Right lung (tissue), 5 donors: ENCODE measurements around the gene UNCX. TPM values are rescaled to one million over a fixed set of nuclear protein-coding genes. Genes with fewer than 3 reads are reported as not detected.

Experiments used
- DNase-seq, 2 donors: peaks; one replicate each; pipeline ENCODE4 v3.0.0-alpha.2; 2013
- polyA plus RNA-seq, 5 donors: library from polyadenylated mRNA; unstranded; fragments of 120-200 nt; gene quantifications; one replicate each; pipeline versions ENCODE4 v1.2.1 to v1.2.3, GENCODE V29; 2013; ENCODE audit warnings: inconsistent platforms in 1 of 5, low replicate concordance in 1 of 5; ENCODE audit not compliant: insufficient read length in 5 of 5, insufficient read depth in 1 of 5

UNCX gene
- polyA plus RNA-seq, 5 donors, result not detected

- no peak for DNase-seq
Observed at GRCh38 chr7:1242606-1243289, 10.1 kb downstream of the UNCX start.

GRCh38 chr7:1243290-1243963, 10.8 kb downstream of the UNCX start:
- DNase-seq, result no peak

- DNase-seq, result no peak
Observed at GRCh38 chr7:1243964-1244416, 11.3 kb downstream of the UNCX start.

- DNase-seq, result no peak
Observed at GRCh38 chr7:1244700-1245523, 12.2 kb downstream of the UNCX start.

- DNase-seq, result no peak
Observed at GRCh38 chr7:1245524-1246050, 12.9 kb downstream of the UNCX start.

- no peak for DNase-seq
Observed at GRCh38 chr7:1246160-1246870, 13.6 kb downstream of the UNCX start.

- DNase-seq, result peak; percentile 41 to 63
Observed at GRCh38 chr7:1246871-1247526, 14.3 kb downstream of the UNCX start.

- DNase-seq, result peak; percentile 39 to 47
Observed at GRCh38 chr7:1247527-1248041, 14.9 kb downstream of the UNCX start.

GRCh38 chr7:1248143-1248915, 15.7 kb downstream of the UNCX start:
- no peak for DNase-seq

GRCh38 chr7:1248916-1249581, 16.4 kb downstream of the UNCX start:
- no peak for DNase-seq

- peak in 1 of 2 donors; percentile 46 for DNase-seq
Observed at GRCh38 chr7:1249731-1250130, 17.1 kb downstream of the UNCX start.

GRCh38 chr7:1250901-1251300, 18.2 kb downstream of the UNCX start:
- no peak for DNase-seq

- no peak for DNase-seq
Observed at GRCh38 chr7:1251796-1252539, 19.3 kb downstream of the UNCX start.

- DNase-seq, result no peak
Observed at GRCh38 chr7:1252540-1253090, 19.9 kb downstream of the UNCX start.

GRCh38 chr7:1253681-1254181, 21.1 kb downstream of the UNCX start:
- no peak for DNase-seq

GRCh38 chr7:1254281-1255079, 21.8 kb downstream of the UNCX start:
- DNase-seq, result no peak
